Breast epithelium (tissue), 4 donors: ENCODE measurements around the gene GMDS. TPM values are rescaled to one million over a fixed set of nuclear protein-coding genes. Genes with fewer than 3 reads are reported as not detected.

ENCODE experiments used
- DNase-seq, 2 donors: peaks; one replicate each; pipeline ENCODE4 v3.0.0-alpha.2; 2019; ENCODE audit warnings: low spot score in 2 of 2
- H3K27ac ChIP-seq, 2 donors: fragments of 200-600 bp; sonication (generic) in 1 of 2; one replicate each; pipeline ENCODE4 v1.5.1; 2016 to 2019; ENCODE audit warnings: mild to moderate bottlenecking in 1 of 2
- H3K27me3 ChIP-seq, 2 donors: fragments of 200-600 bp; sonication (generic) in 1 of 2; one replicate each; pipeline versions ENCODE4 v1.5.1 to v1.6.0; 2017 to 2019; ENCODE audit warnings: control low read depth in 1 of 2, mild to moderate bottlenecking in 1 of 2
- H3K36me3 ChIP-seq: fragments of 200-600 bp; one replicate; pipeline ENCODE4 v1.5.1; 2019
- H3K4me1 ChIP-seq, 2 donors: fragments of 200-600 bp; sonication (generic); one replicate each; pipeline ENCODE4 v1.5.1; 2016 to 2019; ENCODE audit warnings: control low read depth in 1 of 2
- H3K4me3 ChIP-seq, 3 donors: fragments of 200-600 bp; sonication (generic); 1 replicate in 2 of 3; 2 replicates in 1 of 3; pipeline ENCODE4 v1.5.1; 2016 to 2019; ENCODE audit warnings: mild to moderate bottlenecking in 3 of 3, moderate library complexity in 2 of 3
- H3K9me3 ChIP-seq, 2 donors: fragments of 200-600 bp; sonication (generic) in 1 of 2; one replicate each; pipeline ENCODE4 v1.5.1; 2016 to 2019; ENCODE audit warnings: control low read depth in 1 of 2
- POLR2A ChIP-seq: fragments of 450-650 bp; IDR thresholded peaks from one replicate; pipeline ENCODE4 v1.6.1; 2016; ENCODE audit warnings: antibody characterized with exemption, mild to moderate bottlenecking, moderate library complexity
- POLR2AphosphoS5 ChIP-seq, 3 donors: sonication (generic); formaldehyde crosslinking; IDR thresholded peaks; one replicate each; pipeline ENCODE4 v1.6.1; 2017; ENCODE audit warnings: antibody characterized with exemption in 3 of 3
- intact Hi-C: fragments of 100-400 bp; cut with DNase I; formaldehyde crosslinking; loops from one replicate; pipeline ENCODE4 v1.15.1; 2023; ENCODE audit warnings: low total_unique reads
- total RNA-seq, 3 donors: library from RNA; depleted of rRNA; stranded (reverse); fragments of >200 nt; gene quantifications; one replicate each; pipeline ENCODE4 v1.1.0, GENCODE V29; 2016
- TF ChIP-seq, protein P1 (sequence below), 3 donors: fragments of 450-650 bp; IDR thresholded peaks; one replicate each; pipeline ENCODE4 v1.5.1; 2016 to 2017; ENCODE audit warnings: antibody characterized with exemption in 3 of 3, mild to moderate bottlenecking in 3 of 3, moderate library complexity in 3 of 3

The GMDS gene
- total RNA-seq, 3 donors from 2014 or later: 7.5 to 29.2 (median 17.0) TPM

DNA sequence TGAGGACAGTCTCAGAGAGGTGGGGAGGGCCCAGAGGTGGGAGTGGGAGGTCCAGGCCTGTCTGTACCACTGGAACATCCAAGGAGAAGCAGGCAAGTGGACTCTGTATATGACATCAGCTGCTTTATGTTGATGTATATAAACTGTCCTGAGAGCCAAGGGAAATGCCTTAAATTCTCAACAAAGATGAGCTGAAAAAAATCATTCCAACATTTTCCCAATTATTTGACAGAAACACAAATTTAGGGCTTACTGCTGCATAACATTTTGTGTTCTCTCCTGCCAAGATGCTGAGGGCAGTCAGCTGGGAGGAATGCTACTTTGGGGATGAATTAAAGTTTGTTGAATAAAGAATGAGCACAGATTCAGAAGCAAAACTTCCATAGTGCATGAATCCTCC is 582.9 kb downstream of the GMDS start:
- TF ChIP-seq, protein P1, sequence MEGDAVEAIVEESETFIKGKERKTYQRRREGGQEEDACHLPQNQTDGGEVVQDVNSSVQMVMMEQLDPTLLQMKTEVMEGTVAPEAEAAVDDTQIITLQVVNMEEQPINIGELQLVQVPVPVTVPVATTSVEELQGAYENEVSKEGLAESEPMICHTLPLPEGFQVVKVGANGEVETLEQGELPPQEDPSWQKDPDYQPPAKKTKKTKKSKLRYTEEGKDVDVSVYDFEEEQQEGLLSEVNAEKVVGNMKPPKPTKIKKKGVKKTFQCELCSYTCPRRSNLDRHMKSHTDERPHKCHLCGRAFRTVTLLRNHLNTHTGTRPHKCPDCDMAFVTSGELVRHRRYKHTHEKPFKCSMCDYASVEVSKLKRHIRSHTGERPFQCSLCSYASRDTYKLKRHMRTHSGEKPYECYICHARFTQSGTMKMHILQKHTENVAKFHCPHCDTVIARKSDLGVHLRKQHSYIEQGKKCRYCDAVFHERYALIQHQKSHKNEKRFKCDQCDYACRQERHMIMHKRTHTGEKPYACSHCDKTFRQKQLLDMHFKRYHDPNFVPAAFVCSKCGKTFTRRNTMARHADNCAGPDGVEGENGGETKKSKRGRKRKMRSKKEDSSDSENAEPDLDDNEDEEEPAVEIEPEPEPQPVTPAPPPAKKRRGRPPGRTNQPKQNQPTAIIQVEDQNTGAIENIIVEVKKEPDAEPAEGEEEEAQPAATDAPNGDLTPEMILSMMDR (IDR thresholded peaks at IDR 0.05): no peak
- TF ChIP-seq POLR2A (no peak), POLR2AphosphoS5 (IDR thresholded peaks at IDR 0.05) (no peak)
- H3K4me1 ChIP-seq: no peaks in the 10 kb centered on the region
- no peak for DNase-seq
- no peaks in the 10 kb centered on the region for H3K9me3 ChIP-seq
- intact Hi-C loops: no loop called here
- no peaks in the 10 kb centered on the region for H3K36me3 ChIP-seq
- H3K27ac ChIP-seq: no peak overlapping the region
- H3K4me3 ChIP-seq: no peak overlapping the region
- H3K27me3 ChIP-seq: no peaks in the 10 kb centered on the region

GRCh38 chr6:1659816-1660215 is 585.6 kb downstream of the GMDS start:
- Histone ChIP-seq H3K9me3 (no peaks in the 10 kb centered on the region), H3K4me1 (no peaks in the 10 kb centered on the region), H3K4me3 (no peak overlapping the region), H3K27ac (no peak overlapping the region), H3K36me3 (no peaks in the 10 kb centered on the region), H3K27me3 (no peaks in the 10 kb centered on the region)
- intact Hi-C loops: no loop called here
- TF ChIP-seq POLR2A: no peak
- TF ChIP-seq, protein P1 (IDR thresholded peaks at IDR 0.05): no peak
- TF ChIP-seq POLR2AphosphoS5 (IDR thresholded peaks at IDR 0.05): no peak
- DNase-seq: no peak

DNA sequence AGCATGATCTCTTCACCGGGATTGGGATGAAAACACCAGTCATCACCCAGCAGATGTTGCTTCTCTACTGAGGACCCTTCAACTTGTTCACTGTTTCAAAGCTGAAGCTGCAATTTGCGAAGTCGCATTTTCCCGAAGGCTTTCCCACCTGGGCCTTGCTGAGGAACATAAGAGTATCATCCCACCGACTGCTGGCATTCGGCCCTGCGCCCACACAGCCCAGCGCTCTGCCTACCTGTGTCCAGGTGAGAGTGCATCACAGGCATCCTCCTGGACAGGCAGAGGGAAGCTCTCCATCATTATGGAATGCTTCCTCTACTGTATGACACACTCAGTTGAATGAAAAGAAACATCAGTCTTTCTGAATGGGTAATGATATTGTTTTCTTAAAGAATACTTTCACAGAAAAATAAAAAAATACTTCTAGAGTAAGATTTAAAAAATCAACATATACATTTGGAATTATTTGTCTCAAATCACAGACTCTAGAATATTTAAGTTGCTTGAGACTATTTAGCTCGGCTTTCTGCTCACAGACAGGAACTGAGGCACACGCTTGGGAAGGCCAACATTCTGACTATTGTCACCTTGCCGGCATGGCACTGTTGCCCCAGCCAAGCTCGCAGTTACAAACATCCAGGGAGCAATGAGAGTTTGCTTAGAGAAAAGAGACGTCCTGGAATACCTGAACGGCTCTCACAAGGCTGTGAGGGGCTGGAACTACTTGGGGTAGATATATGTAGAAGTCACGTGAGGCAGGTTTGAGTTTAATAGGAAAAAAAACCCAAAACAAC is 587.0 kb downstream of the GMDS start:
- H3K4me1 ChIP-seq: no peaks in the 10 kb centered on the region
- H3K27ac ChIP-seq: no peak overlapping the region
- H3K27me3 ChIP-seq: no peaks in the 10 kb centered on the region
- intact Hi-C loops: no loop called here
- no peaks in the 10 kb centered on the region for H3K9me3 ChIP-seq
- TF ChIP-seq POLR2AphosphoS5 (IDR thresholded peaks at IDR 0.05) (no peak), POLR2A (no peak)
- TF ChIP-seq, protein P1 (IDR thresholded peaks at IDR 0.05): no peak
- H3K36me3 ChIP-seq: no peaks in the 10 kb centered on the region
- DNase-seq: no peak
- H3K4me3 ChIP-seq: no peak overlapping the region

DNA sequence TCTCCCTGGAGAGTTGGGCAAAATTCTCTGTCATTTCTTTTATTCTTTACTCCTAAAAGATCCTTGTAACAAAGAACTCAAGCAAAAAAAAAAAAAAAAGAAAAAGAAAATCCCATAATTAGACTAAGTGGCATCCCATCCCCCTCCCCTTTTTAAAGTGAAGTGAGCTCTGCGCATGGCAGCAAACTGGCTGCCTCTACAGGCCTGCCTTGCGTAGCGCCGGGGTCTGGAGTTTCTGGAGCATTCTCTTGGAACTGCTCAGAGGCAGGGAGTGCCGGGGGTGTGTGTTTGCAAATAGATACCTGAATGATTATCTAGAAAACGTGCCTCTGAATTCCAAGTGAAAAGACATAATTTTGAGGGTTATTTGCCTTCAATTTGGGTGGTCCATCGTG is 587.6 kb downstream of the GMDS start:
- Histone ChIP-seq H3K36me3 (no peaks in the 10 kb centered on the region), H3K4me1 (no peaks in the 10 kb centered on the region), H3K27ac (no peak overlapping the region), H3K27me3 (no peaks in the 10 kb centered on the region), H3K9me3 (no peaks in the 10 kb centered on the region), H3K4me3 (no peak overlapping the region)
- intact Hi-C loops: no loop called here
- no peak for DNase-seq
- TF ChIP-seq POLR2AphosphoS5 (IDR thresholded peaks at IDR 0.05): no peak

GRCh38 chr6:1657116-1657770 is 588.2 kb downstream of the GMDS start:
- no peaks in the 10 kb centered on the region for H3K9me3 ChIP-seq
- H3K36me3 ChIP-seq: no peaks in the 10 kb centered on the region
- H3K4me1 ChIP-seq: no peaks in the 10 kb centered on the region
- H3K27me3 ChIP-seq: no peaks in the 10 kb centered on the region
- no peak overlapping the region for H3K4me3 ChIP-seq
- no peak for TF ChIP-seq POLR2A
- no peak for TF ChIP-seq POLR2AphosphoS5 (IDR thresholded peaks at IDR 0.05)
- TF ChIP-seq, protein P1 (IDR thresholded peaks at IDR 0.05): no peak
- no peak for DNase-seq
- H3K27ac ChIP-seq: no peak overlapping the region
- intact Hi-C loops: no loop called here
